Renal cortical epithelial cell (primary cell): ENCODE measurements around the gene AP2B1. TPM values are rescaled to one million over a fixed set of nuclear protein-coding genes. Genes with fewer than 3 reads are reported as not detected.
"Not testable (repeated sequence)": the region's sequence is repeated elsewhere in the genome, so short reads cannot be mapped to it uniquely, and the experiment has no call there.

Experiments used
- DNase-seq: peaks from one replicate; pipeline ENCODE4 v3.0.0-alpha.2; 2011; ENCODE audit warnings: low read depth
- total RNA-seq: library from RNA; depleted of rRNA; stranded (reverse); fragments of >200 nt; gene quantifications from 2 replicates; pipeline ENCODE4 v1.2.3, GENCODE V29; 2014

Gene AP2B1
- total RNA-seq, 1 donor from 2014 or later, result 233 TPM

DNA sequence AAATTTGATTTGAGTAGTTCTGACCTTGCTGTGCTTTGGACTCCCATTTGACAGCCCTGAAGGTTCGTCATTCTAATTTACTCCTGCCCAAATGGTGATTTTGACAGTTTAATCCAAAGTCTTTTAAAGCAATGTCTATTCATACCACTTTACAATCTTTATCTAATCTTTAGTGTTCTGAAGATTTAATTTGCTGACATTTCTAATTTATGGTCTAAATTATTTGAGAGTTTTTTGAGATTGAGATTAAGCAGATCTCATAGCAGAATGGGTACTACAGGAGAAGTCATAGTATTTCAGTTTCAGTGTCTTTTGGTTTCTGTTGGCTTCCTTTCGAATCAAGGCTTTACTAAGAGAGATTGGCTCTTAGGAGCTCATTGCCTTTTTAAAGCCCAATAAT lies 111.7 kb downstream of the AP2B1 start:
- DNase-seq, result no peak

DNA sequence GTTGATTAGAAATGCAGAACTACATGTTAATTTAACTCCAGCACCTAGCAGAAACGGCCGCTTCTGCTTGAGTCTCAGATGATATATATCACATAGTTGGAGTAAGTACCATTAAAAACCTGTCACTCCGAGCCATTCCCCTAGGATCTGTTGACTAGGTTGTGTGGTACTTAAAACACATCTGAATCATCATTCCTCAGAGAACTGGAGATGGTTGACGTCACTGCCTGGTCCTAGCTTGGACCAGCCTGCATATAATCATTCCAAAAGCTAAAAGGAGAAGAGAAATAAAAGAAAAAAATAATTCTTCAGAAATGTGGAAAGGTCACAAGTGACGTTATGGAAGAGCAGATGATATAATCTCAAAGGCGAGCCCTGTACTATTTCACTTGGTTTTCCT lies 113.0 kb downstream of the AP2B1 start:
- no peak for DNase-seq

DNA sequence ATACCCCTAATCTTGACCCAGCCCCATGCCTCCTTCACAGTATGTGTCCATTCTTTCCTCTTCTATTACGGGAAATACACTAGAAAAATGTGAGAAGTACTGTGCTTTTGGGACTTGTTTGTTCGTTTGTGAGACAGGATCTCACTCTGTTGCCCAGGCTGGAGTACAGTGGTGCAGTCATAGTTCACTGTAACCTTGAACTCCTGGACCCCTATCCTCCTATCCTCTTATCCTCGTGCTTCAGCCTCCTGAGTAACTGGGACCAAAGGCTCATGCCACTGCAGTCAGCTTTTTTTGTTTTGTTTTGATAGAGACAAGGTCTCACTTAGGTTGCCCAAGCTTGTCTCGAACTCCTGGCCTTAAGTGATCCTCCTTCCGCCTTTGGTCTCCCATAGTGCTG lies 114.4 kb downstream of the AP2B1 start:
- no peak for DNase-seq

DNA sequence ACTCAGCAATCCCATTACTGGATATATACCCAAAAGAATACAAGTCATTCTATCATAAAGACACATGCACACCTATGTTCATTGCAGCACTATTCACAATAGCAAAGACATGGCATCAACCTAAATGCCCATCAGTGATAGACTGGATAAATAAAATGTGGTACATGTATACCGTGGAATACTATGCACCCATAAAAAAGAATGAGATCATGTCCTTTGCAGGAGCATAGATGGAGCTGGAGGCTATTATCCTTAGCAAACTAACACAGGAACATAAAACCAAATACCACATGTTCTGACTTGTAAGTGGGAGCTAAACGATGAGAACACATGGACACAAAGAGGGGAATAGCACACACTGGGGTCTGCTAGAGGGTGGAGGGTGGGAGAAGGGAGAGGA lies 116.2 kb downstream of the AP2B1 start:
- DNase-seq, result not testable (repeated sequence)

DNA sequence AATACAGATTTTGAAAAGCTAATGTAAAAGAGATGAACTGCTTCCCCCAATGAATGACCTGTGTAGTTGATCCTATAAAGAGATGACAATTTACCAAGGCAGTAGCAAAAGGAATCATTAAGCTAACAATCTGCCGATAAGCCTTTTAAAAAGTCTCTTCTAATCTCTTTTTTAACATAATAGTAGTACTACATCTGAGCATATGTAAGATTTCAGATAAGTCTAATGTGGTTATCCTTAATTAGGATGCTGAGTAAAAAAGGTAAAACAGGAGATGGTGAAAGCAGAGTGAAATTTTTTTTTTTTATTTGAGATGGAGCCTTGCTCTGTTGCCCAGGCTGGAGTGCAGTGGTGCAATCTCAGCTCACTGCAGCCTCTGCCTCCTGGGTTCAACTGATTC lies 118.1 kb downstream of the AP2B1 start:
- DNase-seq, result no peak

DNA sequence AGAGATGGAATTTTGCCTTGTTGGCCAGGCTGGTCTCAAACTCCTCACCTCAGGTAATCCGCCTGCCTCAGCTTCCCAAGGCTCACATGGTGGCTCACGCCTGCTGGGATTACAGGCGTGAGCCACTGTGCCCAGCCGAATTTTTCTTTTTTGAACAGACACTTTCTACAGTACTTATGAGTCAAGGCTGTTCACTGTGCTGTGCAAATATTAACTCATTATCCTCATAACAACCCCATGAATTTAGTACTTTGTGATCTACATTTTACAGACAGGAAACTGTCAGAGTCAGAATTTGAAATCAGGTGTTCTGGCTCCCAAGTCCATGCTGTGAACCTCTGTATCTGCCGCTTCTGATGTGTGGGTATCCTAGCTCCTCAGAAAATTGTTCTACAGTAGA lies 118.6 kb downstream of the AP2B1 start:
- DNase-seq, result no peak

DNA sequence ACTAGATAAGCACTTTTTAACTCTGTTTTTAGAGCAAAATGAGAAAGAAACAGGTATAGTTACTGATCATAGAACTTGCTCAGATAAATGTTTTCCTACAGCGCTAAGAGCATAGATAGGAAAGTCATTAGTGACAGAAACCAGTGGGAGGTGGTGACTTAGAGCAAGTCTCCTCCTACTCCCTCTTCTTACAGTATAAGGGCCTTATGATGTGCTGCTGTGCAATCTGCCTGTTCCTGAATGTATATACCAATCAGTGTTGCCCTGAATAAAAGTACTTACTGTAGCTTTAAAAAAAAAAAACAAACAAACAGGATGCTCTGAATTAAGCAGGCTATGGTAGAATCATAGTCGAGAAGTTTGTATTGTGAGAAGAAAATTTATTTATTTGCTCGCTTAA lies 121.0 kb downstream of the AP2B1 start:
- no peak for DNase-seq

DNA sequence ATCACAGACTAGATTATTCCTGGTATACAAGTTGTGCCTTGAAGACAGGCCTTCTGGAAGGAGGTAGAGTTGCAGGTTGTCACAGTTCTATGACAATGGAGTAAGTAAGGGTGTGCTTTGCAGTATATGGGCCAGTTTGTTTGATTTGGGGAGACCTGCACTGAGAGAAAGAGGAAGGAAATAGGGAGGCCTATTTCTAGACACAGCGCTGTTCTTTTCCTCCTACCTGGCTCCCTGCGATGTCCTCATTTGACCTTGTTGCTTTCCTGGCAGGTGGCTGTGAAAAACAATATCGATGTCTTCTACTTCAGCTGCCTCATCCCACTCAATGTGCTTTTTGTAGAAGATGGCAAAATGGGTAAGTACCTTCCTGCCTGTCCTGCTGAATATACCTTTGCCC lies 121.8 kb downstream of the AP2B1 start:
- DNase-seq, result no peak

DNA sequence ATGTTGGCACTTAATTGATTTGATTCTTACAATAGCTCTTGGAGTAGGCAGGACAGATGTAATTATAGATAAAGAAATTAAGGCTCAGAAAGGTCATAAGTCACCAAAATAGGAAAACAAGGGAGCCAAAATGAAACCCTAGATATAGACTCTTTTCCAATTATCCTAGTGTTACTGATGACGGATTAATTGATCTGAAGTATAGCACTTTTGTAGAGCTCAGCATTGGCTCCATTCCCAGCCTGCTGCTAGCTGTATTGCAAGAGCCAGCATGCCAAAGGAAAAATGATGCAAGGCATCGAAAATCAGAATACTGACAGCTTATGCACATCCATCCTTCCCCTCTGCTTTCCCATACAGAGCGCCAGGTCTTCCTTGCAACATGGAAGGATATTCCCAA lies 122.8 kb downstream of the AP2B1 start:
- DNase-seq, result no peak

DNA sequence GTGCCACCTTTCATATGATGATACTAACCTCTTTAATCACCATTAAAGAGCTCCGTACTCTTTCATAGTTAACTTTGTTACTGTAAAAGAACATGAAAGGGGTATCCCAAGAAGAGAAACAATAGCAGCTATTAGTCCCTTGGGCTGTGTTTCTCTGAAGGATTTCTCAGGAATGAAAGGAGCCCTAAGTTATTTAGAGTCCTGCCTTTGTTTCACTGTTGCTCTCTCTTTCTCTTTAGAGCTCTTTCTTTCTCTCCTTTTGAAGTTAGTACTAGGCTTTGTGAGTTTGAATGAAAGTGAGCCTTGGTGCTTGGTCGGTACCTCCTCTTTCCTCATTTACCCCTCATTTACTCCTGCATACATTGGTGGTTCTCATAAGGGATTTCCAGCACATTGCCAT lies 123.8 kb downstream of the AP2B1 start:
- no peak for DNase-seq

DNA sequence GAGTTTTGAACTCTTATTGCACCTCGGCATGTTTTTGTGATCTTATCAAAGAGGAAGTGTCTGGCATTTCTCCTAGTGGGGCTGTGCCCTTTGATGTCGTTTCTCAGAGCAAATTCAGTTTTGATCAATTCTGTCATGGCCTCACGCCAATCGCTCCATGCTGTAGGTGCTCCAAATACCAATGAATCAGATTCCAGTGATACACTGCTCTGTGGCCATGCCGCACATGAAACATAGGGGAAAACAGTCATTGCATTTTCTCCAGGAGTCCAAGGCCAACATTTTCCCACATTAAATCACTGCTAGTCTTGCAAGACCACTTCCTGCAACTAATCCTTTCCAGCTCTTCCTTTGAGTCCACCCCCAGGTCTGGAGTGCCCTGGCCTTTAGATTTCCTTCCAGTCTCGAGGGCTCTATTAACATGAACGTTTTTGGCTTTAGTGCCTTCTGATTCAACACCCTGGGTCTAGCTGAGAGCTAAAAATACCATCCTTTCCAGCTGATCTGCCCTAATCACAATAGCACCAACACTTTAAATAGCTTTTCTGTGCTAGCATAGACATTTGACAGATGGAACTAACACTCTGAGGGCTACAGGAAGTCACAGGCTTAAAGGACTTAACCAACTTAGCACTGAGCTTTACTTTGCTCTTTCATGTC lies 126.1 kb downstream of the AP2B1 start:
- DNase-seq, result peak; percentile 18

DNA sequence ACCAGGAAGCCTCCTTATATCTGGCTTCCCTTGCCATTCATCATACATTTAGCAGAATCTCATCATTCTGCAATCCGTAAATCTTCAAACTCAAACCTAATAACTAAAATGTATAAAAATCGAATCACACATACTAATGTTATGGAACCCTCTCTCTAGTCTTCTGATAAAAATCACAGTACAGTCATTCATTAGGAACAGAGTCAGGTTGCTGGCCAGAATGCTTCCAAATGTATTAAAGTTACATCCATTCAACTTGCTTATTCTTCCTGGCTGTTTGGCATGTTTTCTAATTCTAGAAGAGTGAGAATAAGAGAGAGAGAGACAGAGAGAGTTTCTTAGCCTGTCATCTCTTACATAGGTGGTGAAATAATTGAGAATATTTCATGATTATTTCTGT lies 127.9 kb downstream of the AP2B1 start:
- no peak for DNase-seq

DNA sequence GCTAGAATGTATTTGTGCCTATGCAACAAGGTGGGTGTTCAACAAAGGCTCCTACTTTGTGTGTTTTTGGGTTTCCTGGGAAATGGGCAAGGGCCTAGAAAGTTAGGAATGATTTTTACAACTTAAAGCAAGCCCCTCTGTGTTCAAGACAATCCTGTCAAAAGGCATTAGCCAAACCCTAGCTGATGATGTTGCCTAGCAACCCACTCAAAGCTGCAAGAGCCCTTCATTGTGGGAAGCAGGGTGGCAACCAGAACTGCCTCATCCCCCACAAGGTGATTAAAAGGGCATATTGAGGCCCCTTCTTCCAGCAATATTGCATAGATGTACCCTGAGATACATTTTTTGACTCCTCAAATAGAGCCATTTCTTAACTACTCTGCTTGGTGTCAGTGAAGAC lies 128.3 kb downstream of the AP2B1 start:
- DNase-seq, result no peak

DNA sequence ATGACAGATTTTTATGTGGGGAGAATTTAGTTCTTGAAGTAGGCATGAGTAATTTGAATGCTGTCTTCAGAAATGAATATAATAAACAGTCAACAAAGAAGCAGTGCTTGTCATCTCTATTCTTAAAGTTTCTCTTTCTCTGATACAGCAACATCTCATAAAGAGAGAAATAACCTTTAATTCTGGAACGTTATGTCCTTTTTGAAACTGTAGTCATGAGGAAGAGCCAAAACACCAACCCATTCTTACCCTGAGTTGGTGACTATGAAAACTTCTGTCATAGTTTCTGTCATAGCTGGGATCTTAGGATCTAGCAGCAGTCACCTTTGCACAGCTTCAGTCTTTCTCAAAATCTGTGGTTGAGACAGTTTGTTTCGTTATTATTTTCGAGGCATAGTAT lies 129.1 kb downstream of the AP2B1 start:
- DNase-seq, result no peak

DNA sequence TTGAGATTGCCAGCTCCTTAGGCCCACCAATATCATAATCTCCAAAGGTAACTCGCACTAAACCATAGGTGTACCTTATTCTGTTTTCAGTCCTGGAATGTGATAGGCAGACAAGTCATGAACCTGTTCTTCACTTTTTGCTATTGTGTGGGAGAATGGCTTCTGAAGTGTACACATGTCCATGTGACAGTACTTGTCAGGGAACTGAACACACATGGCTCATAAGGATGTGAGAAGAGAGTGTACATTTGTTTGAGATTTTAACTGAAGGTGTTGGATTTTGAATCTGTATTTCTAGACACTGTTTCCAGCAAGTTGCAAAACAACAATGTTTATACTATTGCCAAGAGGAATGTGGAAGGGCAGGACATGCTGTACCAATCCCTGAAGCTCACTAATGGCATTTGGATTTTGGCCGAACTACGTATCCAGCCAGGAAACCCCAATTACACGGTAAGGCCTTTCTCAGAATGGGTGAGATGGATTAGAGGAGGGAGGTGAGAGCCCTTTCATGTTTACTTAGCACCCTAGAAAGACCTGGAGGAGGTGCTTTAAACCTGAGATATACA lies 129.9 kb downstream of the AP2B1 start:
- no peak for DNase-seq

DNA sequence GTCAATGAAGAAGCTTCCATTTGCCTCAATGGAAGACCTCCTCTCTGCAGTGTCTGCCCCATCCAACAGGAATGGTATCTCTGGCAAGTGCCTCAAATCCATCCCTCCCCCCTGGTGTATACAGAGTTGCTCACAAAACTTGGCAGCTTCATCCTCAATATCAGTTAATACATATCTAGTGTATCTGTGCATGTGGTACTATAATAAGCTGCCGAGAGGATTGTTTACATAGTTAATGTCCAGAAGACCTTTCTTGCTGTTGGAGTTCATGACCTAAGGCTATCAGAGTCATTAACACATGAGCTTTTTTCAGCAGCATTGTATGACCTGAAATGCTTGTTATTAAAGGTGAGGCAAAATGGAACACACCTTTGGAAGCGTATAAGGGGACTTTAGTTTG lies 130.4 kb downstream of the AP2B1 start:
- no peak for DNase-seq

DNA sequence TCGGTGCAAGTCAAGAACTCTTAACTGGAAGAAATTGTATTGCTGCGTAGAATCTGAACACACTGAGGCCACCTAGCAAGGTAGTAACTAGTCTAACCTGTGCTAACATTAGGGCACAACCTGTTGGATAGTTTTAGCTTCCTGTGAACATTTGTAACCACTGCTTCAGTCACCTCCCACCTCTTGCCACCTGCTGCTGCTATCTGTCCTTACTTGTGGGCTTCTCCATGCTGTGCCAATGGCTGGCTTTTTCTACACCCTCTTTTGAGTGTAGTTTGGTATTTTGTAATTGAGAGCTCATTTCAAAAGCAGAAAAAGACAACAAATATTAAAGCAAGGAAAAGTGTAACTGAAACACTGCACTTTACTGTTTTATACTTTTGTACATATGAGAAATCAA lies 136.6 kb downstream of the AP2B1 start:
- no peak for DNase-seq

DNA sequence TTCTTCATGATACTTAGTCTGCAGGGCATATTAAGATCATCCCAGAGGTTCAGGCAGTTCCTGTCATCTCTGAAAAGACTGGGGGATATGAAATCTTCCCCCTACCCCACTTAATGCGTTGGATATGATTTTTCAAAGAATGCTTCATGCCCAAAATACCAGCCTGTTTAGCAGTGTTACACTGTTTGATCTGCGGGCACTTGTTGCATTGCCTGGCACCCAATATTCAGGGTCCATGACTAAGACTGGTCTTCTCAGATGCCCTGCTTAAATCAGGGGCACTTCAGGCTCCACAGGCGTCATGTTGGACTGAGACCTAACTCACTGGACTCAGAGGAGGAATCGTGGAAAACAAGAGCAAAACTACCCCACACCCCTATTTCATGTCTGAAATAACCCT lies 137.9 kb downstream of the AP2B1 start:
- no peak for DNase-seq

DNA sequence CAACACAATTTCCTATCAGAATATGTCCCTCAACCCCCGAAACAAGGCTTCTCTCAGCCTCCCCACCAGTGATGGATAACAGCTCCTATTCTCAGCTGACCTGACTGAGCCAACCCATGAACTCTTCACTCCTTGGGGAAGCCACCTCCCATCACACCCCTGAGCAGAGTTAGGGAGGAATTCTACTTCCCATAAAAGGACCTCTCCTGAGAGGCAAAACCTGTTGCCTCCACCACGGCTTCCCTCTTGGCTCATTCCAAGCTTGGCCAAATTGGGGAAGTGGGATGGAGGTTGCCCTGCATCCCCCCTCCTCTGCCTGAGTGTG lies 138.6 kb downstream of the AP2B1 start:
- DNase-seq, result no peak

DNA sequence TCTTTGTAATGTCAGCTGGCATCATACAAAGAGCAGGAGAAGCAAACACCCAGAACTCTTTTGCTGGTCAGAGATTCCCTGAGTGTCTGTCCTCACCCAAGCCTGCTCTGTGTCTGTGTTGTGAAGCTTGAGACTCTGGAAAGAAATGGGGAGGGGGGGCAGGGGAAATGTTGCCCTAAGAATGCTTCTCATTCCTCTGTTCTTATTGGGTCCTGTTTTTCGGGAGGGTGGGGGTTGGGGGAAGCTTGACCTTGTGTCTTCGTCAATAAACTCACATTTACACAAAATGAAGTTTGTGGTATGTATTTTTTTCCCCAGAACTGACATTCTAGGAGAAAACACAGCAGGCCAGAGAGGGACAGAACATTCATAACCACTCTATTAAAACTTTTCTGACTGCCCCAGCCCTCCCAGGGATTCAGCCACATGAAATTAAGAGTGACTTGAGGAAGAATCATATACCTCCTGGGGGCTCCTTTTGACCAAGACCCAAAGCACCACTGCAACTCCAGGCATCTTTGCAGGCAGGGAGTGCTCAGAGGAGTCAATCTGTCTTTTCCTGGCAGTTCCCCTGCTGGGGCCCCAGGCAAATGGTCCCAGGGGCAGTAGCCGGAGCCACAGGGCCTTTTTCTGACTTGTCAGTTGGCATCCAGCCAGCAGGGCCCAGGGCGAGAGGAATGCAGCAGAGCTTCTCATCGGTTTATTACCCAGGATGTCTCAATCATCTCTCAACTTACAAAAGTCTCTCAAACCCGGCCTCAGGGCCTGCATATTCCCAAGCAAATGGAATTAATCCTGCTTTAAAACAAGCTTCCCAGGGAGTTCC lies 139.2 kb downstream of the AP2B1 start:
- peak; percentile 69 for DNase-seq

DNA sequence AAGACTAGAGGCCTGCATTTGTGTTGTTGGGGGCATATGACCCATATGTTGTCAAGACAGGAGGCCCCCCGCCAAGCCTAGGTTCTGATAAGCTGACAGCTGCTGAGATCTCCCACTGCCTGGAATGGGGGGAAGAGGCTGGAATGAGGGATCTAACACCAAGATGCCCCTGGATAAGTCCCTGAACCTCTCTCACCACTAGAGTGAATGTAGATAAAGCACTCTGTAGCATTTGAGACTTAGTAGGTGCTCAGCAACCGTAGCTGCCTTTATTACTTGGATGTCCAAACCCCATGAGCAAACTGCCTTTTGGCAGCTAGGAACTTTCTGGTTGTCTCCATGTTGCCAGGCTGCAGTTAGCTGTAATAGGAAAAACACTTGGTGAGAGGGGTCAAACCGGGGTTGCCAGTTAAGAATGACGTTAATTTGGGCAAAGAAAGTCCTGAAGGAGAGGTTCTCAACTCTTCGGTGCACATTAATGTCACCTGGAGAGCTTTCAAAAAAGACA lies 139.9 kb downstream of the AP2B1 start:
- no peak for DNase-seq

DNA sequence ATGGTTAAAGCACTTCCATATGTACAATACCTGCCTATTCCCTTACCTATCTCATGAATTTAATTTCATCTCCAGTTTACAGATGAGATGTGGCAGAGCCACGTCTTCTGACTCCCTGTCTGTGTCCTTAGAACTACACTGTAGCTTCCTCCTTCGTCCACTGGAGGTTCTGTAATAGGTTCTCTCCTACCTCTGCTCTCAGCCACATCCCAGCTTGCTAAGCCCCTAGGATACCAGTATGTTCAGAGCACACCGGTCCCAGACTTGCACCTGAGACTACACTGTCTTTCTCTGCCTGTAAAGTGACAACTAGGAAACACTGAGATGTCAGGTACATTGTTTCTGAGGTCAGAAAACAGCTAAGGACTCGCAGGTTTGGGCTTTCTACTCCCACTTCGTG lies 140.5 kb downstream of the AP2B1 start:
- DNase-seq, result no peak

DNA sequence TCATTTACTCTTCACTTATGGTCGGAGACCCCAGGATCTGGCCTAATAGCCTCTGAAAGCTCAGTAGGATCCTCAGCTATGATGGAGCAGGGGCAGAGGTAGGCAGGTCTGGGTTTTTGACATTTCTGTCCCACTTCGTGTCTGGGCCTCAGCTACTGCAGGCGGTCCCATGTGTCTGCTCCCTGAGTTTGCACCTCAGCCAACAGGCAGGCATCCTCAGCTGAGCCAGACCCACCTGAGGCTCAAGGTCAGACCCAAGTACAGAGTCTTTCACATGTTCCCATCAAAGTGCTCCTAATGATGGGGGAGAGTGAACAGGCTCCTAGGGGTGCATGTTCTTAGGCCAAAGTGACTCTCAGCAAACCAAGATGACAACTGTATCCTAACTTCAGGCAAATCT lies 141.4 kb downstream of the AP2B1 start:
- DNase-seq, result no peak
